ENCODE measurements around the gene UCP3. TPM values are rescaled to one million over a fixed set of nuclear protein-coding genes. Genes with fewer than 3 reads are reported as not detected.

Gene UCP3
- total and polyA plus RNA-seq, 7 donors: 8.9 to 587 (median 202) TPM

DNA sequence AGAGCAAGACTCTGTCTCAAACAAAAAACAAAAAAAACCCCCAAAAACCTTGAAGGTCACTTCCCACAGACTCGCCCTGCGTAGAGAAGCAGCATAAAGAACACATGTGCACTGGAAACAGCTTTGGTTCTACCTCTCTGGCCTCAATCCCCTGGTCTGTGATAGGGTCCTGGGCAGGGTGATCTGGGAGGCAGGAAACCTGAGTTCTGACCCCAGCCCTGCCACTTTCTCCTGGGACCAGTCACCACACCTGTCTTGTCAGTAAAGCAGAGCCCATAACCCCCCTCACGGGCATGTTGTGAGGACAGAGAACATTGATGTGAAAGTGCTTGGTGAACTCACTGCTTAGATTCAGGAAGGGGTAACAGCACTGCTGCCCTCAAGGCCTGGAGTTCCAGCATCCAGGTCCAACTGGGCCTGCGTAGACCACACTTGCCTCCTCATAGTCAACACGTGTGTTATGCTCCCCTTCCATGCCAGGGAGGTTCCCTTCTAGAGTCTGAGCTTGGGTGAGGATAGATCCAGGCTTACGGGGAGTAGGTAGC is 37.6 kb downstream of the UCP3 start:
- intact Hi-C loops (cut with DNase I): no loop called here
- Histone ChIP-seq H3K4me1 (no peaks in the 10 kb centered on the region), H3K4me3 (no peak overlapping the region), H3K9me3 (no peaks in the 10 kb centered on the region), H3K27ac (no peak overlapping the region), H3K27me3 (ENCODE audit: insufficient read depth in 3 of 3, low read length in 2 of 3) (no peaks in the 10 kb centered on the region), H3K36me3 (ENCODE audit: insufficient read depth in 1 of 2, low read depth in 1 of 2) (peaks cover 0 to 21% of the 10 kb centered on the region in 2 donors)
- ATAC-seq: peak in 1 of 4 donors; percentile 16
- 70 to 85% (median 80%) methylated on average over 6 of the region's 6 CpGs for WGBS, 3 donors
- DNase-seq: peak in 1 of 2 donors; percentile 20
- TF ChIP-seq, protein P1, sequence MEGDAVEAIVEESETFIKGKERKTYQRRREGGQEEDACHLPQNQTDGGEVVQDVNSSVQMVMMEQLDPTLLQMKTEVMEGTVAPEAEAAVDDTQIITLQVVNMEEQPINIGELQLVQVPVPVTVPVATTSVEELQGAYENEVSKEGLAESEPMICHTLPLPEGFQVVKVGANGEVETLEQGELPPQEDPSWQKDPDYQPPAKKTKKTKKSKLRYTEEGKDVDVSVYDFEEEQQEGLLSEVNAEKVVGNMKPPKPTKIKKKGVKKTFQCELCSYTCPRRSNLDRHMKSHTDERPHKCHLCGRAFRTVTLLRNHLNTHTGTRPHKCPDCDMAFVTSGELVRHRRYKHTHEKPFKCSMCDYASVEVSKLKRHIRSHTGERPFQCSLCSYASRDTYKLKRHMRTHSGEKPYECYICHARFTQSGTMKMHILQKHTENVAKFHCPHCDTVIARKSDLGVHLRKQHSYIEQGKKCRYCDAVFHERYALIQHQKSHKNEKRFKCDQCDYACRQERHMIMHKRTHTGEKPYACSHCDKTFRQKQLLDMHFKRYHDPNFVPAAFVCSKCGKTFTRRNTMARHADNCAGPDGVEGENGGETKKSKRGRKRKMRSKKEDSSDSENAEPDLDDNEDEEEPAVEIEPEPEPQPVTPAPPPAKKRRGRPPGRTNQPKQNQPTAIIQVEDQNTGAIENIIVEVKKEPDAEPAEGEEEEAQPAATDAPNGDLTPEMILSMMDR (IDR thresholded peaks at IDR 0.05): no peak

DNA sequence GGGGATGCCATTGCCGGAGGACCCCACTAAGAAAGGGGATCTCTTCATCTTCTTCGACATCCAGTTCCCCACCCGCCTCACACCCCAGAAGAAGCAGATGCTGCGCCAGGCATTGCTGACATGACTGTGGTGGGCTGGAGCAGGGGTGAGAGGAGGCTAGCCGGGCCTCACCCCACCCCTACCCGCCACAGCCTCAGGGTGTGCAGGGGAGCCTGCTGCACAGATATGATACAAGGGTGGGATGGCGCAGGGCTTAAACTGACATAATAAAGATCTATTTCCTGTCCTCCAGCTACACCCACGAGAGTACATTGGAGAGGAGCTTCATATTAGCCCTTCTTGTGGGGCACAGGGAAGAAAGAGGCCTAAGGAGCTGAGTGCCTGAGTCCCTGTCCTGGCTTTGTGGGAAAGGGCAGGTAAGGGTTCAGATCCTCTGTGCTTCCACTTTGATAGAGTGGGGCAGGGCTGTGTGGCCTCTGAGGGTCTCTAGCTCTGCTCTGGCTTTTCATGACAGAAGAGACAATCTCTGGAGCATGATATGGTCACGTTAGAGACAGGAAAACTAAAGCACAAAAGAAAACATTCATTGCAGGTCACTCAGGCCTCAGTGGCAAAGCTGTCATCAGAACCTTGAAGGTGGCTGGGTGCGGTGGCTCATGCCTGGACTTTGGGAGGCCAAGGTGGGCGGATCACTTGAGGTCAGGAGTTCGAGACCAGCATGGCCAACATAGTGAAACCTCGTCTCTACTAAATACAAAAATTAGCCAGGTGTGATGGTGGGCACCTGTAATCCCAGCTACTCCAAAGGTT is 38.7 kb downstream of the UCP3 start:
- TF ChIP-seq, protein P1 (IDR thresholded peaks at IDR 0.05): no peak
- Histone ChIP-seq H3K36me3 (ENCODE audit: insufficient read depth in 1 of 2, low read depth in 1 of 2) (peaks cover 0 to 11% of the 10 kb centered on the region in 2 donors), H3K4me3 (no peak overlapping the region), H3K27me3 (ENCODE audit: insufficient read depth in 3 of 3, low read length in 2 of 3) (no peaks in the 10 kb centered on the region), H3K9me3 (no peaks in the 10 kb centered on the region), H3K4me1 (no peaks in the 10 kb centered on the region), H3K27ac (no peak overlapping the region)
- DNase-seq (peak in 1 of 2 donors; percentile 35), ATAC-seq (no peak)
- intact Hi-C loops (cut with DNase I): loop anchor here in 1 of 2 donors (5.0 kb wide), 1 partner anchor 122 kb away; no protein-coding TSS in a partner anchor
- 84 to 91% (median 85%) methylated on average over 12 to 13 of the region's 13 CpGs for WGBS, 3 donors

DNA sequence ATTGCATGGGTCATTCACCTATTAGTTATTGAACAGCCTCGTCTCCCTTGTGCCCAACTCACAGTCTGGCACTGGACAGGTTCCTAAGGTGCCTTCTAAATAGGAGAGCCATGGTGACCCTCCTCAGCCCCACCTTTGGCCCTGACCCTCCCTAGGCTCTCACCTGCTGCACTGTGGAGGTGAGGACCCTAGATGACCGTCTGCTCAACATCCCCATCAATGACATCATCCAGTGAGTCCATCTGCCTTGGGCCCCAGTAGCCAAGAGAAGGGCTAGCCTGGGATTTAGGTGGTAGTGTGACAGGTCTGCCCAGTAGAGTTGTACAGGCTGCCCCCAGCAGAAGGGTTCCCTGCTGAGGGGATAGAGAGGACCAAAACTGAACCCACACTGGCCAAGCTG is 39.8 kb downstream of the UCP3 start:
- H3K36me3 ChIP-seq (ENCODE audit: insufficient read depth in 1 of 2, low read depth in 1 of 2): no peaks in the 10 kb centered on the region
- no peaks in the 10 kb centered on the region for H3K27me3 ChIP-seq (ENCODE audit: insufficient read depth in 3 of 3, low read length in 2 of 3)
- H3K4me3 ChIP-seq: no peak overlapping the region
- peak in 1 of 2 donors; percentile 23 for DNase-seq
- intact Hi-C loops (cut with DNase I): loop anchor here in 1 of 2 donors (5.0 kb wide), 1 partner anchor 123 kb away; no protein-coding TSS in a partner anchor
- ATAC-seq: no peak
- no peaks in the 10 kb centered on the region for H3K9me3 ChIP-seq
- no peak overlapping the region for H3K27ac ChIP-seq
- TF ChIP-seq, protein P1 (IDR thresholded peaks at IDR 0.05): no peak
- 73 to 86% (median 83%) methylated on average over 2 of the region's 2 CpGs for WGBS, 3 donors
- peaks cover 1% of the 10 kb centered on the region for H3K4me1 ChIP-seq

DNA sequence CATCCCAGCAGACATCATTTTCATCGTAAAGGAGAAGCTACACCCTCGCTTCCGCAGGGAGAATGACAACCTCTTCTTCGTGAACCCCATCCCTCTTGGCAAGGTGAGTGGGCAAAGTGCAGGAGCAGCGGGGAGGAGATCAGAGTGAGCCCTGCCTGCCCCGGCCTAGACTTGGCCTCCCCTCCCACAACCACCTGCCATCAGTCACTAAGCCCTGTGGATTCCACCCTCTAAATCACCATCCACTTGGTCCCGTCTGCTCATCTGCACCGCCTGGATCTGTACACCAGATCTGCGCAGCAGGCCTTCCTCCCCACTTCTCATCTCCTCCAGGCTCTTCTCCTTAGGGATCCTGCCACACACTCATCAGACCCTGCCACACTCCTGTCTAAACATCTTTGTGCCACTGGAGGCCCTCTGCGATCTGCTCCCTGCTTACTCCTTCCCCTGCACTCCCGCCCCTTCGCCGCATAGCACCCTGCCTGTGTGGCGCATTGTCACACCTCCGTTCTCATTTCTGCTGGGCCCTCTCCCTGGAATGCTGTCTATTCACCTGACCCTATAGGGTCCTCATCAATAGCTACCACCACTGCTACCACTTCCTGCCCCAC is 40.4 kb downstream of the UCP3 start:
- H3K27me3 ChIP-seq (ENCODE audit: insufficient read depth in 3 of 3, low read length in 2 of 3): no peaks in the 10 kb centered on the region
- H3K4me1 ChIP-seq: peaks cover 7% of the 10 kb centered on the region
- H3K36me3 ChIP-seq (ENCODE audit: insufficient read depth in 1 of 2, low read depth in 1 of 2): no peaks in the 10 kb centered on the region
- intact Hi-C loops (cut with DNase I): loop anchor here in 1 of 2 donors (5.0 kb wide), 1 partner anchor 124 kb away; no protein-coding TSS in a partner anchor
- H3K4me3 ChIP-seq: no peak overlapping the region
- H3K9me3 ChIP-seq: no peaks in the 10 kb centered on the region
- ATAC-seq (no peak), DNase-seq (peak in 1 of 2 donors; percentile 19)
- 83 to 93% (median 93%) methylated on average over 15 of the region's 15 CpGs for WGBS, 3 donors
- H3K27ac ChIP-seq: no peak overlapping the region
- TF ChIP-seq, protein P1 (IDR thresholded peaks at IDR 0.05): no peak
